Measurements from ENCODE around the gene HNRNPAB. TPM values are rescaled to one million over a fixed set of nuclear protein-coding genes. Genes with fewer than 3 reads are reported as not detected.

The HNRNPAB gene
- total RNA-seq, 1 experiment from 2014 or later: 364 TPM

- H3K36me3 Mint-ChIP-seq (ENCODE audit: insufficient read depth, unreplicated experiment): no peaks in the 10 kb centered on the region
- no peaks in the 10 kb centered on the region for H3K9me3 Mint-ChIP-seq (ENCODE audit: unreplicated experiment)
- POLR2A ChIA-PET: interaction anchor here (0.6 to 4.4 kb wide), 9 partner anchors 9 to 536 kb away, joined by 3 to 44 read pairs (median 3); partner anchors contain the start of gene HNRNPAB
- CTCF ChIA-PET: interaction anchor here (0.8 to 1.4 kb wide), 2 partner anchors 12 to 43 kb away, joined by 3 to 4 read pairs; no protein-coding TSS in a partner anchor
- BruUV-seq (replicated peaks): no TSS peak
- no peak for TF ChIP-seq CTCF (IDR thresholded peaks at IDR 0.05; ENCODE audit: unreplicated experiment)
- H3K4me1 Mint-ChIP-seq (ENCODE audit: insufficient read depth, unreplicated experiment): peaks cover 12% of the 10 kb centered on the region
- H3K27me3 Mint-ChIP-seq (ENCODE audit: insufficient read depth, unreplicated experiment): peaks cover 23% of the 10 kb centered on the region
- intact Hi-C loops (cut with micrococcal nuclease): no loop called here
- H3K27ac Mint-ChIP-seq (ENCODE audit: low read depth, unreplicated experiment): no peak overlapping the region
- no peak overlapping the region for H3K4me3 Mint-ChIP-seq (ENCODE audit: unreplicated experiment)
- DNase-seq (ENCODE audit: unreplicated experiment): no peak
Measured at GRCh38 chr5:178191661-178192060, 12.7 kb upstream of the HNRNPAB start.

- Mint-ChIP-seq H3K27ac (ENCODE audit: low read depth, unreplicated experiment) (no peak overlapping the region), H3K9me3 (ENCODE audit: unreplicated experiment) (no peaks in the 10 kb centered on the region), H3K36me3 (ENCODE audit: insufficient read depth, unreplicated experiment) (no peaks in the 10 kb centered on the region), H3K4me3 (ENCODE audit: unreplicated experiment) (no peak overlapping the region), H3K27me3 (ENCODE audit: insufficient read depth, unreplicated experiment) (peaks cover 23% of the 10 kb centered on the region), H3K4me1 (ENCODE audit: insufficient read depth, unreplicated experiment) (peaks cover 12% of the 10 kb centered on the region)
- no peak for TF ChIP-seq CTCF (IDR thresholded peaks at IDR 0.05; ENCODE audit: unreplicated experiment)
- BruUV-seq (replicated peaks): no TSS peak
- intact Hi-C loops (cut with micrococcal nuclease): no loop called here
- ChIA-PET POLR2A (interaction anchor here (0.6 to 4.4 kb wide), 11 partner anchors 8 to 535 kb away, joined by 3 to 44 read pairs (median 3); partner anchors contain the start of gene HNRNPAB), CTCF (interaction anchor here (0.7 to 0.8 kb wide), 2 partner anchors 10 to 42 kb away, joined by 4 to 5 read pairs; no protein-coding TSS in a partner anchor)
- peak; percentile 98 for DNase-seq (ENCODE audit: unreplicated experiment)
Measured at GRCh38 chr5:178192244-178192643, 12.1 kb upstream of the HNRNPAB start.

GRCh38 chr5:178192787-178193186 is 11.5 kb upstream of the HNRNPAB start:
- Mint-ChIP-seq H3K4me3 (ENCODE audit: unreplicated experiment) (no peak overlapping the region), H3K36me3 (ENCODE audit: insufficient read depth, unreplicated experiment) (no peaks in the 10 kb centered on the region), H3K27me3 (ENCODE audit: insufficient read depth, unreplicated experiment) (peaks cover 23% of the 10 kb centered on the region), H3K4me1 (ENCODE audit: insufficient read depth, unreplicated experiment) (peaks cover 12% of the 10 kb centered on the region), H3K9me3 (ENCODE audit: unreplicated experiment) (no peaks in the 10 kb centered on the region), H3K27ac (ENCODE audit: low read depth, unreplicated experiment) (no peak overlapping the region)
- CTCF ChIA-PET: interaction anchor here (0.6 to 0.7 kb wide), 2 partner anchors 9 to 38 kb away, joined by 4 to 5 read pairs; no protein-coding TSS in a partner anchor
- intact Hi-C loops (cut with micrococcal nuclease): no loop called here
- no peak for TF ChIP-seq CTCF (IDR thresholded peaks at IDR 0.05; ENCODE audit: unreplicated experiment)
- POLR2A ChIA-PET: interaction anchor here (0.6 to 4.4 kb wide), 7 partner anchors 8 to 108 kb away, joined by 3 to 44 read pairs (median 6); partner anchors contain the start of gene HNRNPAB
- BruUV-seq (replicated peaks): no TSS peak
- no peak for DNase-seq (ENCODE audit: unreplicated experiment)

- POLR2A ChIA-PET: interaction anchor here (0.6 to 4.4 kb wide), 6 partner anchors 7 to 109 kb away, joined by 3 to 44 read pairs (median 5); partner anchors contain the start of gene HNRNPAB
- intact Hi-C loops (cut with micrococcal nuclease): no loop called here
- no peaks in the 10 kb centered on the region for H3K36me3 Mint-ChIP-seq (ENCODE audit: insufficient read depth, unreplicated experiment)
- CTCF ChIA-PET: interaction anchor here (0.6 kb wide), 2 partner anchors 39 to 860 kb away, joined by 3 to 4 read pairs; no protein-coding TSS in a partner anchor
- no peak for TF ChIP-seq CTCF (IDR thresholded peaks at IDR 0.05; ENCODE audit: unreplicated experiment)
- no TSS peak for BruUV-seq (replicated peaks)
- H3K27ac Mint-ChIP-seq (ENCODE audit: low read depth, unreplicated experiment): no peak overlapping the region
- H3K4me1 Mint-ChIP-seq (ENCODE audit: insufficient read depth, unreplicated experiment): peaks cover 12% of the 10 kb centered on the region
- H3K4me3 Mint-ChIP-seq (ENCODE audit: unreplicated experiment): no peak overlapping the region
- no peak for DNase-seq (ENCODE audit: unreplicated experiment)
- peaks cover 23% of the 10 kb centered on the region for H3K27me3 Mint-ChIP-seq (ENCODE audit: insufficient read depth, unreplicated experiment)
- H3K9me3 Mint-ChIP-seq (ENCODE audit: unreplicated experiment): no peaks in the 10 kb centered on the region
Measured at GRCh38 chr5:178193251-178193809, 11.0 kb upstream of the HNRNPAB start.
